GM12875 (cell line): ENCODE measurements around the gene SIRT7.
"Not testable (repeated sequence)": the region's sequence is repeated elsewhere in the genome, so short reads cannot be mapped to it uniquely, and the experiment has no call there.

Experiments used
- H3K4me3 ChIP-seq: one replicate; pipeline ENCODE4 v1.5.1; 2011; ENCODE audit warnings: low read depth, low read length, control low read depth
- CTCF ChIP-seq: IDR thresholded peaks from 2 replicates; pipeline ENCODE4 v1.5.1; 2011; ENCODE audit warnings: low read depth, mild to moderate bottlenecking, control low read depth, inconsistent platforms, low read length, moderate library complexity, borderline replicate concordance; ENCODE audit not compliant: insufficient read depth

Gene SIRT7

GRCh38 chr17:81957691-81958432 is 39.9 kb upstream of the SIRT7 start:
- TF ChIP-seq CTCF: no peak
- H3K4me3 ChIP-seq: no peak overlapping the region

GRCh38 chr17:81956607-81957589 is 38.9 kb upstream of the SIRT7 start:
- no peak overlapping the region for H3K4me3 ChIP-seq
- no peak for TF ChIP-seq CTCF

- TF ChIP-seq CTCF: no peak
- H3K4me3 ChIP-seq: no peak overlapping the region
Measured at GRCh38 chr17:81955756-81956544, 38.0 kb upstream of the SIRT7 start.

- no peak for TF ChIP-seq CTCF
- no peak overlapping the region for H3K4me3 ChIP-seq
Measured at GRCh38 chr17:81955058-81955681, 37.2 kb upstream of the SIRT7 start.

- TF ChIP-seq CTCF: no peak
- H3K4me3 ChIP-seq: no peak overlapping the region
Measured at GRCh38 chr17:81954131-81955057, 36.4 kb upstream of the SIRT7 start.

GRCh38 chr17:81953443-81953842 is 35.5 kb upstream of the SIRT7 start:
- not testable (repeated sequence) for H3K4me3 ChIP-seq
